Astrocyte of the cerebellum (primary cell): ENCODE data around the gene TMEM11.

ENCODE experiments used
- DNase-seq: peaks from one replicate; pipeline ENCODE4 v3.0.0-alpha.2; 2011; ENCODE audit warnings: low read depth
- H3K4me3 ChIP-seq: 2 replicates; pipeline ENCODE4 v1.5.1; 2011; ENCODE audit warnings: mild to moderate bottlenecking, low read depth, low read length, moderate library complexity
- in situ Hi-C: cut with HindIII; loops from 2 replicates; pipeline ENCODE4 v1.10.0; 2017; ENCODE audit warnings: low sequenced_read_pairs
- TF ChIP-seq, protein P1 (sequence below): IDR thresholded peaks from 2 replicates; pipeline ENCODE4 v1.5.1; 2012; ENCODE audit warnings: low read length, low read depth, moderate library complexity, mild to moderate bottlenecking; ENCODE audit errors: missing control alignments

The TMEM11 gene

DNA sequence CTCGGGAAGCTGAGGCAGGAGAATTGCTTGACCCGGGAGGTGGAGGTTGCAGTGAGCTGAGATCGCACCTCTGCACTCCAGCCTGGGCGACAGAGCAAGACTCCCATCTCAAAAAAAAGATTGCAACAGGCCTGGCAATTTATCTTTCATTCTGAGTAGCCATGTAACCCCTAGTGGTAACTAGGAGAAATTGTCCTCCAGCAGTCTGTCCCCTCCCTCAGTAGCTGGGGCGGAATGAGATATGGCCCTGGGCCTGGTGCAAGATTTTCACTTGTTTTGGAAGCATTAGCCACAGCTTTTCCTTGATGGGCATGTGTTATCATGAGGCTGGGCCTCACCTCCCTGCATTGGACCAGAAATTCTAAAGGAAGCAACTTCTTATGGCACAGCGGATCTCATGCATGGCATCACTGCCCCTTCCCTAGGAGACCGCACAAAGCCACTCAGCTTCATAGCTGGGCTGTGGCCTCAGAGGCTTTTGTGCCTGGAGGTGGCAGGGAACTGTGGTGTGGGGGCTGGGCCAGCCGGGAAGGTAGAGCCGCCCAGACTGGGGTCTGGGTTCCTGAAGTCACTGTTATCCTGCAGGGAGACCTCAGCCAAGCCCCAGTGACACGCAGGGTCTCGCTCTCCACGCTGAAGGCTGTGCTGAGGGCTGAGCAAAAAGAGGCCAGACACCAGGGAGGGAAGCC is 25.9 kb upstream of the TMEM11 start:
- no peak for DNase-seq
- in situ Hi-C loops: no loop called here
- TF ChIP-seq, protein P1, sequence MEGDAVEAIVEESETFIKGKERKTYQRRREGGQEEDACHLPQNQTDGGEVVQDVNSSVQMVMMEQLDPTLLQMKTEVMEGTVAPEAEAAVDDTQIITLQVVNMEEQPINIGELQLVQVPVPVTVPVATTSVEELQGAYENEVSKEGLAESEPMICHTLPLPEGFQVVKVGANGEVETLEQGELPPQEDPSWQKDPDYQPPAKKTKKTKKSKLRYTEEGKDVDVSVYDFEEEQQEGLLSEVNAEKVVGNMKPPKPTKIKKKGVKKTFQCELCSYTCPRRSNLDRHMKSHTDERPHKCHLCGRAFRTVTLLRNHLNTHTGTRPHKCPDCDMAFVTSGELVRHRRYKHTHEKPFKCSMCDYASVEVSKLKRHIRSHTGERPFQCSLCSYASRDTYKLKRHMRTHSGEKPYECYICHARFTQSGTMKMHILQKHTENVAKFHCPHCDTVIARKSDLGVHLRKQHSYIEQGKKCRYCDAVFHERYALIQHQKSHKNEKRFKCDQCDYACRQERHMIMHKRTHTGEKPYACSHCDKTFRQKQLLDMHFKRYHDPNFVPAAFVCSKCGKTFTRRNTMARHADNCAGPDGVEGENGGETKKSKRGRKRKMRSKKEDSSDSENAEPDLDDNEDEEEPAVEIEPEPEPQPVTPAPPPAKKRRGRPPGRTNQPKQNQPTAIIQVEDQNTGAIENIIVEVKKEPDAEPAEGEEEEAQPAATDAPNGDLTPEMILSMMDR: peak; percentile 59
- no peak overlapping the region for H3K4me3 ChIP-seq

DNA sequence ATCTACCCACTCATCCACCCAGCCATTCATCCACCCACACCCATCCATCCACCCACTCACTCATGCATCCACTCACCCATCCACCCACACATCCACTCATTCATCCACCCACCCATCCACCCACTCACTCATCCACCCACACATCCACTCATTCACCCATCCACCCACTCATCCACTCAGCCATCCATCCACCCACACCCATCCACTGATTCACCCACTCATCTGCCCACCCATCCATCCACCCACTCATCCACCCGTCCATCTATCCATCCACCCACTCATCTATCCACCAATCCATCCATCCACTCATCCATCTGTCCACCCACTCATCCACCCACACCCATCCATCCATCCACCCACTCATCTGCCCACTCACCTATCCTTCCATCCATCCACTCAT is 22.0 kb upstream of the TMEM11 start:
- in situ Hi-C loops: no loop called here
- no peak overlapping the region for H3K4me3 ChIP-seq
- TF ChIP-seq, protein P1: no peak
- no peak for DNase-seq

DNA sequence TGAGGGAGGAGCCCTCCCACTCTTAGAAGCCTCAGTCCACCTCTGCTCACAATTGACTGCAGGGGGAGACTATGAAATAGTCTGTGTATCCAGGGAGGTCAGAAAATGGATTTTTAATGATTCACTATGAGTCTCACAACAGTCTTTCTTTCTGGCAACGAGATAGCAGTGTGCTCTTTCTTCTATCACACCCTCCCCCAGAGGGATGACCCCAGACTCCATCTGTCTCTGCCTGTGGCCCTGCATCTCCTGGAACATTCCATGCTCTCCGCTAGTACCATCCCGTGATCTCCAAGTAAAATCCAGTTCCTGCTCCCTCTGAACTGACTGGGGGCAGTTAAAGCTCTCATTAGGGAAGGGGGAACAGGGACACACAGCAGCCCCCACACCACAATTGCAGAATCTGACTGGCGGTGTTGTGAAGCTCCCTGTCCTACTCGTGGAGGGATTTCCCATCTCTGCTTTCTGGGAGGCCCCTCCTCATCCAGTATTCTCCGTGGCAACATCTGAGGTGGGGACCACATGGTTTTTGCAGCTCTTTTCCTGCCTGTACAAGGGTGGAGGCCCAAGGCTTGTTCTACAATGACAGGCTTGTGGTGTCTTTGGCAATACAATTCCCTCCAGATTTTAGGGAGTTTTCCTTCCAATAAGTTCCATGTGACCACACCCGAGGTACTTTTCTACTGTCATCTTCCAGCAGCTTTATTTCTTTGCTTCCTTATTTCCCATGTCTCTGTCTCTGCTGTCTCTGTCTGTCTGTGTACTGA is 19.8 kb upstream of the TMEM11 start:
- in situ Hi-C loops: no loop called here
- H3K4me3 ChIP-seq: no peak overlapping the region
- TF ChIP-seq, protein P1: no peak
- no peak for DNase-seq

DNA sequence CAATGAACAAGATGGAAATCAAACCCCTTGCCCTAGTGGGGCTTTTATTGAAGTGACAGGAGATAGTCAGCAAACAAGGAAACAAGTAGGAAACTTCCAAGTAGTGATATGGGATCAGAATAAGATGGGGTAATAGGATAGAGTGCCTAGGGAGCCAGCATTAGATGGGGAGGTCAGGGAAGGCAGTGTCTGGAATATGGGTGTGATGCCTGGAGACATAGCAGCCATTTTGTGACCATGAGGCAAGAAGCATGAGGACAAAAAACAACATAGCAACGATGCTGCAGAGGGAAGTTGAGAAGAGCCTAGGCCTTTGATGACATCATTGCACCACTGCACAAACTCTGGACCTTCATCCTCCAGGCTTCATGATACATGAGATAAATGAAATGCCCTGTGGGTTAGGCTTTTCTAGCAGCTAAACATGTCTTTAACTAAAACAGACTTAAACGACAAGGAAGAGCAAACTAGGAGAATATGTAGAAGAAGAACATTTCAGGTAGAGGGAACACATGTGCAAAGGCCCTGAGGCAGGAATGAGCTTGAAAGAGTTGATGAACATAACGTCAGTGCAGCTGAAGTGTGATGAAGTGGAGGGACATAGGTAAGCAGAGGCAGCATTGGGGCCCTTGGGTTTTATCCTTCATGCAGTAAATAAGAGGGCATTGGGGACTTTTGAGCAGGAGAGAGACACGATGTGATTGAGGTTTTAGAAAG is 18.2 kb upstream of the TMEM11 start:
- TF ChIP-seq, protein P1: no peak
- in situ Hi-C loops: no loop called here
- no peak for DNase-seq
- no peak overlapping the region for H3K4me3 ChIP-seq

DNA sequence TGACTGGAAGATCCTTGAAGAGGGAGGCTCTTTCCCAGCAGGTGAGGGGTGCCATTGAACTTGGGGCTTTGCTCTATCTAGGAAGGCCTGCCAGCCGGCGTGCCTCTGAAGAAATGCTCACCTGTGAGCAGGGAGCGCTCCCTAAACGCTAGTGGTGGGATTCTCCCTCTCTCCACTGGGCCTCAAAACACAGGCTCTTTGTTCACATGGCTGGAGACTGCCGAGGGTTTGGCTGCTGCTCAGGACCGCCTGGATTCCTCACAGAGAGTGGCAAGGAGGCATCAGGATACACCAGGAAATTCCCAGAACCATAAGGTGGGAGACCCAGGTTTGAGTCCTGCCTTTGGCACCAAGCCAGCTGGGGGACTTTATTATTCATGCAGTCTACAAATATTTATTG is 17.6 kb upstream of the TMEM11 start:
- in situ Hi-C loops: no loop called here

DNA sequence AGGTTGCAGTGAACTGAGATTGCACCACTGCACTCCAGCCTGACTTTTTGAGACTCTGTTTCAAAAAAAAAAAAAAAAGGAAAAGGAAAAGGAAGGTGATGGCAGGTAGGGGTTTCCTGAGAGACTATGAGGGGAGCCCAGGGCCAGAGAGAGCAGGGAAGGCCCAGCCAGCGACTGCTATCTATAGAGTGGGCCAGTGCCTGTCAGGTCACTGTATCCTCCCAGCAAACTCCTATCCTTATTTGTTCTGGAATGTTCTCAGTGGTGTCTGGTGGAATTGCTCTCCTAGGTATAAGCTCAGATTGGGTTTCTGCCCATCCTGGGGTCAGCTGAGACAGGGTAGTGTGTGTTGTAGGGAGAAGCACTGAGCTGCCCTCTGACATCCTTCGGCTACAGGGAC is 14.9 kb upstream of the TMEM11 start:
- TF ChIP-seq, protein P1: no peak
- no peak overlapping the region for H3K4me3 ChIP-seq
- no peak for DNase-seq
- in situ Hi-C loops: no loop called here

More for the DNA sequence above, 17.6 kb upstream of the TMEM11 start:
- TF ChIP-seq, protein P1: no peak
- H3K4me3 ChIP-seq: no peak overlapping the region
- DNase-seq: no peak
